ENCODE results near the gene ME1.

- no peak for TF ChIP-seq CTCF (conservative IDR thresholded peaks at IDR 0.05 in 1 of 2, IDR thresholded peaks at IDR 0.05 in 1 of 2; ENCODE audit: extremely low read depth in 1 of 2, insufficient read depth in 1 of 2, low read depth in 1 of 2, low read length in 2 of 2)
- TF ChIP-seq EZH2 (IDR thresholded peaks at IDR 0.05; ENCODE audit: borderline replicate concordance, low read length) = no peak
Measured at GRCh38 chr6:83307849-83308248, 123.0 kb downstream of the ME1 start.

Data from mammary epithelial cell (primary cell).